RPMI7951 (cell line): Measurements from ENCODE around the gene CTDSPL2. TPM values are rescaled to one million over a fixed set of nuclear protein-coding genes. Genes with fewer than 3 reads are reported as not detected.
"Not testable (repeated sequence)": the region's sequence is repeated elsewhere in the genome, so short reads cannot be mapped to it uniquely, and the experiment has no call there.

Experiments
- DNase-seq: peaks from one replicate; pipeline ENCODE4 v3.0.0-alpha.2; 2012; ENCODE audit warnings: low read depth
- total RNA-seq: library from RNA; depleted of rRNA; stranded (reverse); fragments of >200 nt; shearing (Covaris generic); gene quantifications from 2 replicates; pipeline ENCODE4 v1.2.3, GENCODE V29; 2014; rRNA removed

Gene CTDSPL2
- total RNA-seq: 116 and 121 TPM in 2 replicates

GRCh38 chr15:44426975-44427755 lies at the start of gene CTDSPL2:
TSS of gene CTDSPL2 (plus strand) at chr15:44427629. CDS start at chr15:44459015, 31,386 bp downstream.
- DNase-seq: peak; percentile 99

- no peak for DNase-seq
Observed at GRCh38 chr15:44381236-44381635, 46.2 kb upstream of the CTDSPL2 start.

DNA sequence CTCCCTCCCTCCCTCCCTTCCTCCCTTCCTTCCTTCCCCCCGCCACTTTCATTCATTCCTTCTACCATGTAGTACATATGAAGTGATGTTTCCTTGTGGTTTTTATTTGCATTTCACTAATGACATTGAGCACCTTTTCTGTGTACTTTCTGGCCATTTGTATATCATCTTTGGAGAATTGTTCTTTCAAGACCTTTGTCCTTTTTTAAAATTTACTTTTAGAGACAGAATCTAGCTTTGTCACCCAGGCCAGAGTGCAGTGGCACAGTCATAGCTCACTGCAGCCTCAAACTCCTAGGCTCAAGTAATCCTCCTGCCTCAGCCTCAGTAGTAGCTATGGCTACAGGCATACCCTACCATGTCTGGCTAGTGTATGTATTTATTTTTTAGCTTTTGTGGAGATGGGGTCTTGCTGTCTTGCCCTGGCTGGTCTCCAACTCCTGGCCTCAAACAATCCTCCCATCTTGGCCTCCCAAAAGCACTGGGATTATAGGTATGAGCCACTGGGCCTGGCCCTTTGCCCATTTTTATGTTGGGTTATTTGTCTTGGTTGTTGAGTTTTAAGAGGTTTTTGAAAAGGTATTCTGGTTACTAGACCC lies 42.0 kb upstream of the CTDSPL2 start:
- peak; percentile 2 for DNase-seq

GRCh38 chr15:44394062-44394461 lies 33.4 kb upstream of the CTDSPL2 start:
- no peak for DNase-seq

GRCh38 chr15:44394562-44394961 lies 32.9 kb upstream of the CTDSPL2 start:
- no peak for DNase-seq

DNA sequence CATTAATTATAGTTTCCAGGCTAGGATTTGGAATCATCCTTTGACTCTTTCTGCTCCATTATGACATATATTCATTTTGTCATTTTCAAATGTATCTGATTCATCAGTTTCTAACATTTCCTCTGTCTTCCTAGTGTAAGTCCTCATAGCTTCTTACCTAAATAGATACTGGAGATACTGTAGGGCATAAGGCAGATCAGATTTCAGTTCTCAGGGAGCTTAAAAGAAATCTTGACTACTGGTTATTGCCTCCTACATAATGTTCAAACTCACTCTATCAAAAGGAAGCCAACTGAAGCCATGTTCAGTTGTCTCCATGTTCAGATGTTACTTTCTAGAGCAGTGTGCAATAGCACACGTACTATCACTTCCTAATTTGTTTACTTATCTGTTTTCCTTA lies 29.6 kb upstream of the CTDSPL2 start:
- no peak for DNase-seq

DNA sequence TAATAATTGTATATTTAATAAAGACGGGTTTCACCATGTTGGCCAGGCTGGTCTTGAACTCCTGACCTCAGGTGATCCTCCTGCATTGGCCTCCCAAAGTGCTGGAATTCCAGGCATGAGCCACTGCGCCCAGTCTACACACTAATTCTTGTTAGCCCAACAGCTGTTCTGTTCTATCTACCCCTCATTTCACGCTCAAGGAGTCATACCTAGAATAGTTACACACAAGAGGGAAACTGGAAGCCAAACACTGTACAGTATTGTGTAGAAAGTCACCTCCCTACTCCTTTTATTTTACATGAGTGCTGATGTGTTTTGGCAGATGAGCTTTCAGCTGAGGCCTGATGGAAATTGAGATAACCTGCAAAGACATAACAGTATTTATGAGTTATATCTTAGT lies 13.4 kb upstream of the CTDSPL2 start:
- DNase-seq: no peak

DNA sequence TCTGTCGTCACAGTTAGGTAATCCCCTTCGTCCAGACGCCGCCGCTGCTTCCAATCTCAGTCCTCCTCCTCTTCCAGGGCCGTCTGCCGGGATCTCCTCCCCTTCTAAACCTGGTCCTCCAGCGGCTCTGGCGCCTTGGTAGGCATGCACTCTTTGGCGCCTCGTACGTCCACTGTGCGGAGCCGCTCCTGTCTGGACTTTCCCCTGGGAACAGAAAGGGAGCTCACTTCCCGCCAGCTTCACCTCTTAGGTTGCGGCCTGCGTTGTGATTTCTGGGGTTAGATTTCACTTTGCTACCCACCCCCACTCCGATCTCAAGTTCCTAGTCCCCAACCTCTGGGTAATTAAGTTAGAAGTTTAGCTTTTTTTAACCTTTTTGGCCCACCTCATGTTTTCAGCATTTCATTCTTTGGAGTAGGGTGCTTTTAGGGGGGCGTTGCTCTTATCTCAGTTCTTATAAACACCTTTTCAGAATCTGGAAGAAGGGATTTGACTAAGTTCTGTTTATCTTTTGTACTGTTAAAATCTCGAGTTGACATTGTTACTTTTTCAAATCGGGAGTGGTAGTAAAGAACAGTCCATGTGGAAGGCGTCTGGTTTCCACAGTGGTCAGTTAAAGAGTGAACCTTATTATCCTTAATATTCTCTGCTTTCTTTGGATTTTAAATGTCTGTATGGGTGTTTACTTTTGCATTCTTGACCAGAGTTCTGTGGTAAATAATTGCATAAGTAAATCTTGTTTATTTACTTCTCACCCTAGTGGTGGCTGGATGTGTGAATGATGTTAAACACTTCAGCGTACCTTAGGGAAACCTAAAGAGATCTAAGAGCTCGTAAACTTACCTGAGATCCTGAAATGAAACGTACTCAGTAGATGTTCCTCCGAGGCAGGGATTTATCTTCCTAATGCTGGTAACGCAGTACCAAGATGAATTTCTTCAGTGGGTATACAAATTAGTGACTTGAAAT lies 611 bp downstream of the CTDSPL2 start:
- peak; percentile 78 for DNase-seq

GRCh38 chr15:44435893-44436667 lies 8.7 kb downstream of the CTDSPL2 start:
- DNase-seq: no peak

- no peak for DNase-seq
Observed at GRCh38 chr15:44438402-44438801, 11.0 kb downstream of the CTDSPL2 start.

GRCh38 chr15:44441095-44441501 lies 13.7 kb downstream of the CTDSPL2 start:
- no peak for DNase-seq

DNA sequence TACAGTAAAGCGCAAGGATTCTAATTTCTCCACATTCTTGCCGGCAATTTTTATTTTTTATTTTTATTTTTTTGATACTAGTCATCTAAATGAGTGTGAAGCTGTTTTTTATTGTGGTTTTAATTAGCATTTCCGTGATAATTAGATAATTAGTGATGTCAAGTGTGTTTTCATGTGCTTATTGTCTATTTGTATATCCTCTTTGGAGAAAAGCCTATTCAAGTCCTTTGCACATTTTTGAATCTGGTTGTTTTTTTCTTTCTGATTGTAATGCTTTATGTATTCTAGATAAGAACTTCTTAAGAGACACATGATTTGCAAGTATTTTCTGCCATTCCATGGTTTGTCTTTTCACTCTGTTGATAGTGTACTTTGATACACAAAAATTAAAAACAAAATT lies 16.1 kb downstream of the CTDSPL2 start:
- DNase-seq: no peak

- DNase-seq: no peak
Observed at GRCh38 chr15:44447772-44448376, 20.4 kb downstream of the CTDSPL2 start.

DNA sequence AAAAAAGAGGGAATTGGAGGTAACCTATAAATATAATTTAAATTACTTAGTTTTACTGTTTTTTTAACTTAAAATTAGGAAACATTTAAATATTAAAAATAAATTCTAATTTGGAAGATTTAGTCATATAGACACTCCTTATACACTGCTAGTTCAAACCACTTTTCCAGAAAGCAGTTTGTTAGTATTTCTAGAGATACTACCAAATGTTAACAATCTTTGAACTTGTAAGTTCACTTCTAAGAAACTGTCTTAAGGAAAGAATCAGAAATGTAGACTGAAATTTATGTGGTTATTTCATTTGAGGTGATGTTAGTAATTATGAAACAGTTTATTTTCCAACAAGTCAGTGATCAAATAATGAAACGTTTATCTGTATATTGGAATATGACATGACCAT lies 22.7 kb downstream of the CTDSPL2 start:
- no peak for DNase-seq

- DNase-seq: not testable (repeated sequence)
Observed at GRCh38 chr15:44453578-44454283, 26.3 kb downstream of the CTDSPL2 start.

GRCh38 chr15:44458429-44458828 lies 31.0 kb downstream of the CTDSPL2 start:
- DNase-seq: no peak

- peak; percentile 40 for DNase-seq
Observed at GRCh38 chr15:44468709-44469385, 41.4 kb downstream of the CTDSPL2 start.

GRCh38 chr15:44471885-44472455 lies 44.5 kb downstream of the CTDSPL2 start:
- DNase-seq: no peak

GRCh38 chr15:44479343-44479742 lies 51.9 kb downstream of the CTDSPL2 start:
- DNase-seq: no peak
